A549 (cell line): ENCODE results near the gene SLC1A2.

Experiments
- CBX2 ChIP-seq: fragments of 200-600 bp; sonication (generic); IDR thresholded peaks from 2 replicates; pipeline ENCODE4 v1.6.1; 2016; ENCODE audit warnings: low read depth, mild to moderate bottlenecking, borderline replicate concordance
- CTCF ChIP-seq: fragments of >200 bp; sonication (Bioruptor Twin); formaldehyde crosslinking; IDR thresholded peaks from 3 replicates; pipeline ENCODE4 v1.5.1; 2016
- EP300 ChIP-seq, 2 experiments: fragments of >200 bp; sonication (Bioruptor Twin); formaldehyde crosslinking; IDR thresholded peaks; 2 replicates in 1 of 2; 3 replicates in 1 of 2; pipeline ENCODE4 v1.6.1; 2016 to 2017
- MAX ChIP-seq: IDR thresholded peaks from 2 replicates; pipeline ENCODE4 v1.6.1; 2012
- PBX3 ChIP-seq: IDR thresholded peaks from 2 replicates; pipeline ENCODE4 v1.6.1; 2012
- RCOR1 ChIP-seq: fragments of 150-350 bp; IDR thresholded peaks from 2 replicates; pipeline ENCODE4 v1.6.1; 2014; ENCODE audit warnings: antibody characterized with exemption, low read length, low read depth
- TF ChIP-seq, protein P1 (sequence below): IDR thresholded peaks from 2 replicates; pipeline ENCODE4 v1.6.1; 2012; ENCODE audit warnings: low read depth, borderline replicate concordance

DNA sequence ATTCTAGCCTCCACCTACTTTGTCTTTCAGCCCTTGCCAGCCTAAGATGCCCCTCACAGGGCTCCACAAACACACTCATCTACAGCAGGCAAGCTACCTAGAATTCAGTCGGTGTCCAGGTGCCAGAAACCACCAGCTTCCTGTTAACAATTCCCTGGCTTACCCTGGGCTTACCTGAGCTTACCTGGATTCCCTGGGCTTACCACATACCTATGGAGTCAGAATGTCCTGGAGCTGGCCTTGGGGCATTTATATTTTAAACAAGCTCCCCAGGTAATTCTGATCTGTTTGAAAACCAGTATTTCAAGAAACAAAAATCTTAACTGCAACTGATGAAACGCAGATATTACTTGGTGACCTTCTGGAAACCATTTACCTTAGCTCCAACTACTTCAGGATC lies 123.6 kb downstream of the SLC1A2 start:
- TF ChIP-seq CTCF (no peak), MAX (no peak), CBX2 (no peak), PBX3 (no peak), RCOR1 (no peak), EP300 (IDR thresholded peaks at IDR 0.05) (no peak)
- TF ChIP-seq, protein P1, sequence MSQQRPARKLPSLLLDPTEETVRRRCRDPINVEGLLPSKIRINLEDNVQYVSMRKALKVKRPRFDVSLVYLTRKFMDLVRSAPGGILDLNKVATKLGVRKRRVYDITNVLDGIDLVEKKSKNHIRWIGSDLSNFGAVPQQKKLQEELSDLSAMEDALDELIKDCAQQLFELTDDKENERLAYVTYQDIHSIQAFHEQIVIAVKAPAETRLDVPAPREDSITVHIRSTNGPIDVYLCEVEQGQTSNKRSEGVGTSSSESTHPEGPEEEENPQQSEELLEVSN = no peak
